RPMI8226 (cell line): ENCODE data around the gene RNU6-1.

ENCODE experiments used
- DNase-seq: peaks from one replicate; pipeline ENCODE4 v3.0.0-alpha.2; 2015

Gene RNU6-1

DNA sequence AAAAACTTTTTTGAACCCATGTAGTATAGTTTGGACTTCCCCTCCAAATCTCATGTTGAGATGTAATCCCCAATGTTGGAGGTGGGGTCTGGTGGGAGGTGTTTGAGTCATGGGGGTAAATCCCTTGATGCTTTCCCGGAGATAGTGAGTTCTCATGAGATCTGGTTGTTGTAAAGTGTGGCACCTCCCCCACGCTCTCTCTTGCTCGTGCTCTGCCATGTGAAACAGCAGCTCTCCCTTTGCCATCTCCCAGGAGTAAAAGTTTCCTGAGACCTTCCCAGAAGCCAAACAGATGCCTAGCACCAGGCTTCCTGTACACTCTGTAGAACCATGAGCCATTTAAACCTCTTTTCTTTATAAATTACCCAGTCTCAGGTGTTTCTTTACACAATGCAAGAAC lies 16.0 kb upstream of the RNU6-1 start:
- DNase-seq, result no peak

DNA sequence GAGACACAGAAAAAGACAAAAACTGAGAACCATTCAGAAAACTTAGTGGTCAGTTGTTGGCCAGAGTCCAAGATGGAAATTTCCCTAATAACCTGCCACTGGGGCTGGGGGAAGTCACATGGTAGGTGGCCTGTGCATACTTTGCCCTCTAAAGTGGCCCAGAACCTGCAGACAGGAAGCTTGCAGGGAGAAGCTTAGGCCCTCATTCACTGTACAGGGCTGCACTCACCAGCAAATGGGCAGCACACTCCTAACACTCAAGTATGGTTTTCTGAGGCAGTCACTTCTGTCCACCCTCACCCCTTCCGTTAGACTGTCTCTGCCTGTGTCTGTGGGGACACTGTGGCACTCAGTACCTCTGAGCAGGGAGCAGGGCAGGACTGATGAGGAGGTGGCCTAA lies 14.5 kb upstream of the RNU6-1 start:
- DNase-seq, result peak; percentile 43

DNA sequence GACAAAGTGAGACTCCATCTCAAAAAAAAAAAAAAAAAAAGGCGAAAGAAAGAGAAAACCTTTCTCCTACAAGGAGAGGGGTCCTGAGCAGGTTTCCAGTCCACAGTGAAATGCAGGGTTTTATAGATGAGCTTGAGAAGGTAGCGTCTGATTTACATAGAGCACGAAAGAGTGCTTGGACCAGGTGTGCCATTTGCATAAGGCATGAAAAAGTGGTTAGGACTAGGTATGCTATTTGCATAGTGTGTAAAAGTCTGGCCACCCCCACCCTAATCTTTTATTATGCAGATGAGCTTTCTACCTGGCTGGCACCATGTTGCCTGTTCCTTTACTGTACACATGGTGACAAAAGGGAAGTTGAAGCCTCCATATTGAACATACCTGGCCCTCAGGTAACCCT lies 13.6 kb upstream of the RNU6-1 start:
- DNase-seq, result no peak

DNA sequence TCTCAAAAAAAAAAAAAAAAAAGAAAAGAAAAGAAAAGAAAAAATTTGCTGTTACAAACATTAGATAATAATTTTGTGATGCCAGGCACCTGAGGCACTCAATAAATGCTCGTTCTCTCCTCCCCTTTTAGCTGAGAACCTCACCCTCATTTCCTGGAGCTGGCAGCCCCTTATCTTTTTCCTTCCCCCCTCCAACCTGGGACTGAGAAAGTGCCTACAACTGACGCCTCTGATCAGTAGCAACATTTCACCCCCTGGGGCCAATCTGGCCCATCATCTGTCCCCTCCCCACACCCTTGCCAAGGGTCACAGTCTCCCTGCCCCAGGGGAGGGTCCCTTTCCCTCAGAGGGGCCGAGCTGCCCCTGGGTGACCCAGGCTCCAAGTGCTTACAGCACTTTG lies 12.6 kb upstream of the RNU6-1 start:
- no peak for DNase-seq

DNA sequence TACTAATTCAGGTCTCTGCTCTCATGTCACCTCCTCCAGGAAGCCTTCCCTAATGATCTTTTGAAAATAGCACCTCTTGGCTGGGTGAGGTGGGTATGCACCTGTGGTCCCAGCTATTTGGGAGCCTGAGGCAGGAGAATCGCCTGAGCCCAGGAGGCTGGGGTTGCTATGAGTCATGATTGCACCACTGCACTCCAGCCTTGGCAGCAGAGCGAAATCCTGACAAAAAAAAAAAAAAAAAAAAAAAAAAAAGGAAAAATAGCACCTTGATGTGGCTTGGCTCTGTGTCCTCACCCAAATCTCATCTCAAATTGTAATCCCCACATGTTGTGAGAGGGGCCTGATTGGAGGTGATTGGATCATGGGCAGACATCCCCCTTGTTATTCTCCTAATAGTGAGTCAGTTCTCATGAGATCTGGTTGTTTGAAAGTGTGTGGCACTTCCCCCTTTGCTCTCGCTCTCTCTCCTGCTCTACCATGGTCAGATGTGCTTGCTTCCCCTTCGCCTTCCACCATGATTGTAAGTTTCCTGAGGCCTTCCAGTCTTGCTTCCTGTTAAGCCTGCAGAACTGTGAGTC lies 11.2 kb upstream of the RNU6-1 start:
- DNase-seq, result no peak

DNA sequence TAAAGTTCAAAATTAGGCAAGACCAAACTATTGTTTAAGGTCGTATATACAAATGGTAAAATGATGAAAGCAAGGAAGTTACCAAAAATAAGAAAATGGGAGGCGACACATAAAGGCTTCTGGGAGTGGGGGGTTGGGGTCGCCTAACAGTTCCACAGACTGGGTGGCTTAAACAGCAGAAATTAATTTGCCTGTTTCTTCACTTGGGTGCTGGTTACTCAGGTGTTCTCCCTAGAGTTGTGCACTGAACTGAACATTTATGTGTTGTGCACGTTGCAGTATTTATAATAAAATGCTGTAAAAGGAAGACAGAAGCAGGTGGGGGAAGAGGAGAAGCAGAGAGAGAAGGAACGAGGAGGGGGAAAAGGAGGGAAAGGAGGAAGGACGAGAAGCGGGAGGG lies 10.5 kb upstream of the RNU6-1 start:
- no peak for DNase-seq

DNA sequence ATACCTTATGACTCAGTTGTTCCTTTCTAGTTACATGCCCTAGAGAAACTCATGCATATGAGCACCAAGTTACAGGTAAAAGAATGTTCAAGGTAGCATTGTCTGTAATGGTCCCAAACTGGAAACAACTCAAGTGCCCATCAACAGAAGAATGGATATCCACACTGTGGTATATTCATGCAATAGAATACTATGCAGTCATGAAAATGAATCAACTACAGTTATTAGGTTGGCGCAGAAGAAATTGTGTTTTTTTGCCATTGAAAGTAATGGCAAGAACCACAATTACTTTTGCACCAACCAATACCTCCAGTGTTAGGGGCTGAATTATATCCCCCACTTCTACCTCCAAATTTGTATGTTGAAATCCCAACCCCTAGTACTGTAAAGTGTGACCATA lies 9.7 kb upstream of the RNU6-1 start:
- no peak for DNase-seq

DNA sequence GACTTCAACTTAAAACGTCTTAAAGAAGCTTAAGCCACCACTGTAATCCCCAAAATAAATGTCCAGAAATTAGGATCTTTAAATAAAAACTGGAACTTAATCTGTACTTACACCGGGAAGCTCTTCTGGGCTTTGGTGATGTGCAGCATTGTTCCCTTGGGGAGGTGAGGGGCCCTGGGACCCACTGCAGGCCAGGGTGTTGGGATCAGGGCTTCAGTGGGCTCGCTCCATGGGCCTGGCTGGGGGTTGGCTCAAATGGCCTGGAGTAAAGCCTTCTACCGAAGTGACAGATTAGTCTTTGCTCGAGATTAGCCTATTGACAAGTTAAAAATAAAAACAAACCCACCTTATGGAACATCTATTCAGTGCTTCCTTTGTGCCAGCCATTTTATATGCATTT lies 6.1 kb upstream of the RNU6-1 start:
- DNase-seq, result no peak

DNA sequence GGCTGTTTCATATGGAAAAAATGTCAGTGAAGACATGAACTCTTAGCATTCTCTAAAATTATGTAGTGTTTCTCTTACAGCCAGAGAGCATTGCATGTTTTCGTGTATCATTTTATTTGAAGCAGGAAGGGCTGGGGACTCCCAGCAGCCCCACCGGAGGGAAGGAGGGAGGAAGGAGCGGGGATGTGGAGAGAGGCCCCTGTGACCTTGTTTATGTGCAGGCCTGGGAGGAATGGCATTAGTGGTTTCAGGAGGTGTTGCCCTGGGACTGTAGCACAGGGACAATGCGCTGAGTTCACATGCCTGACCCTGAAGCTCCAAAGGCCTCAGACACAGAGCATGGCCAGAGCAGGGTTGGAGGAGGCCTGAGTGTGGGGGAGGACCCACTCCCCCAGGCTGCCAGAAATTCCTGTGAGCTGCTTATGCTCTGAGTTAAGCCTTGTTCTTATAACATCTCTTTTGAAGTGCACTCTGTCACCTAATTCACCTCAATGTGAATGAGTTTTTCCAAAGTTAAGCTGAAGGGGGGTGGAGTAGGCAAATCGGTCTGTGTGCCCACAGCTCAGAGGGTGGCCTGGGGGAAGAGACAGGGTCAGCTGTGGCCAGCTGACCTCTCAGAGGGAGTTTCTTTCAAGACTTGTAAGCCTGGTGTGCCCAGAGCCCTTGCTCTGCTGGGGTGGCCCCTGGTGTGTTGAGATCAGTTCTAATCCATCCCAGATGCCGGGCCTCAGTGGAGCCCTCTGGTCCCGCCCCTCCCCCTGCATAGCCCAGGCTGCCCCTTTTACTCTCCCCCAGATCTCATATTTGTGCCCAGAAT lies 3.9 kb upstream of the RNU6-1 start:
- no peak for DNase-seq

DNA sequence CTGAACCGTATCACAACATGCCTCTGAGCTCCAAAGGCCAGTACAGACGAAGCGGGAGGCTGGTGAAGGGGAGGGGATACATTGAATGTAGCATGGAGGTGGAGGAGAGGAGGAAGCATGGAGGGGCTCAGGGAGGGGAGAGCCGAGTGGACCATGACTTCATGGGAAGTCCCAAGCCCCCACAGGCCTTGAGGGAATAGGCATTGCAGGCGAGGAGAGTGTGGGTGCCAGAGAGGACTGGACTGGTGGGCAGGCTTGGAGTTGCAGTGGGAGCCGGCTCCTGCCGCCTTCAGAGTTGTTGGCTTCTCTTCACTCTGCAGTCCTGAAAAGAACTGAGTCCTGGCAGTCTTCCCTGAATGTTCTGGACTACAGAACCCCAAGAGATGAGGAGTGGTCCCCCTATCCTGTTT lies 3.3 kb upstream of the RNU6-1 start:
- no peak for DNase-seq

DNA sequence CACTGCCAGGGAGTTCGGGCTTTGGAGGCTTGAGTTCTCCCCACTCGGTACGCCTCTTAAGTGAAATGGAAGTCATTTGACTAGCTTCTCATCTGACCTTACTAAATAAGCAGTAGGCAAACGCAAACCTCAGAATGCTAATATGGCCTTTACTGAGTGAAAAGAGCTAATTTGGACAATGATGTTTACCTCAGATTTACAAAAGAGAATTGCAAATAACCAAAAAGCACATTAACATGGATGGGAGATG lies 1.6 kb upstream of the RNU6-1 start:
- DNase-seq, result no peak

DNA sequence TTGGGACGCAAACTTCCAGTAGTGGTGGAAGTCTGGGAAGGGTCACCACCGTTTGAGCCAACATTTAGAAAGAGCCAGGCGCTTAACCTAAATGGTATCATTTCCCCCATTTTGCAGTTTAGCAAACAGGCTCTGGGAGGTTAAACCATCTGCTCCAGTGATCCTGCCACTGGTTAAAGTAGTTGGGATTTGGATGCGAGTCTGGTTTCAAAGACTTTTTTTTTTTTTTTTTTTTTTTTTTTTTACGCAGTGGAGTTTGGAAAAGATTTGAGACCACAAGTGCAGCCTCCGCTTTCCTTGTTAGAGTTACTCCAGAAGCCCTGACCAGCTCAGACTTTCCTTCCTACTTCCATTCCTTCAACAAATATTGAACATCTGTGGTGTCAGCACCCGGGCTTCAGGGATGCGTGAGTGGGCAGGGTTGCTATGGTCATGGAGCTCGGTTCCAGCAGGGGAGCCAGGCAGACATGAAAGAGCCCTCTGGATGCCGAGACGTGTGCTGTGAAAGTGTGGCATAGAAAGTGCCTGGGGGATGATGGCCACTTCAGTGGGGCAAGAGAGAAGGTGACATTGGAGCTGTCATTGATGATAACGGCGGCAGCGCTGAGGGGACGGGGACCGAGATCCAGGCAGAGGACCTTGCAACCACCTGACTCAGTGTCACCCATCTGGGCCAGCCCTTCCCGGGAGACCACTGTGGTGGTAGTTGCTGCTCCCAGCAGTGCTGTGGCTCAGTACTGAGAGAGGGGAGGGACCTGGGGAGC lies 1.1 kb upstream of the RNU6-1 start:
- peak; percentile 52 for DNase-seq

DNA sequence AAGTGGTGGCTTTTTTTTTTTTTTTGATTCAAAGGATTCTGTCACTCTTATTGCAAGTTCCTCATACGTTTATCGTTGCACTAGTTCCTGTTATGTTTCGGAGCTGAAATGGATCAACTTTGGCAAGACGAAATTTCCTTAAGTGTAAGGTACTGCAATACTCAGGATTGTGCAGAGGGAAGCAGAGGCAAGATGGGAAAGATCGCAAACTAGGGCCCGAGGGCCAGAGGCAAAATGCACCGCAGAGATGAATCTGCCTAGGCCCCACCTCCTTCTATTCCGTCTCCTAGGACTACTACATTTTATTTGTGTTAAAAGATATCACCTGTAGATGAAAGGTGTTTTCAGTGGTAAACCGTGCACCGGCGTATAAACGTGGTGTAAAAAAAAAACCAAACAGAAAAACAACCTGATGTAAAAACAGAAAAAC lies 331 bp downstream of the RNU6-1 start:
- peak; percentile 61 for DNase-seq

DNA sequence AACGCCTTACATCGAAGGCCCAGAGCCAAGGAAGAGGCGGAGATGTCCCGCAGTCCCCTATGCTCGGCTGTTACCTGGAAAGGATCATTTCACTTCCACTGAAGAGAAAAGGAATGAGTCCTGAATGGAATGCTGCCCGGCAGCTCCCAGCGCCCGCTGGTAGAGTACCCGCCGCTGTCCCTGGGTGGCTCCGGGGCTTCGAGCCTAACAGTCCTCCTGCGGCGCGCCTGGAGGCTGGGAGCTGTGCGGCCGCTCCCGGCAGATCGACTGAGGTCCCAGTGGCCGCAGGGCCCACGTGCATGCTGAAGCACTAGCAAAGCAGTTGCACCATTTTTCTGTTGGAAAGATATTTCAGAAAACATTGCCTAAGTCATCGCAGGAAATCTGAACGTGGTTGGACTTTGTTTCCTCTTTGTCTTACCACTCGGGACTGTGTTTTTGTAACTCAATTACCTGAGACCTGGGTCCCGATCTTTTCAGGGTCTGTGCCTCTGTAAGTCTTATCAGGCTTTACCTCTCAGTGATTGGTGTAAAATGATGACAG lies 984 bp downstream of the RNU6-1 start:
- DNase-seq, result no peak

DNA sequence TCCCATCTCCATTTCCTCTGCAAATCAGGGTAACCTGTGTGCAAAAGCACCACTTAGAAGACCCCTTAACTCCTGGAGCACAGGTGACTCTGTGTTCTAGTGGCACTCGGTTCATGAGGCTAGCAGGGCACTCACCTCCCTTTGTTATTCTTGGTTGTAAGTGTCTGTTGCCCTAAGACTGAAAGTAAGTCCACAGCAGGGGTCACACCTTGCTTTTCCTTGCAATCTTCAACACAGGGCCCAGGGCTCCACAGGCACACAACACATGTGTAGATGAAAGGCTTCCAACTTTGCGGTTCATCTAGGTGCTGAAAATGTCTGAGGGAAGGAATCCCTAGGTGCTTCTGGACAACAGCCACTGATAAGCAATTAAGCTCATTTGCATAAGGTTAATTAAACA lies 2.9 kb downstream of the RNU6-1 start:
- DNase-seq, result no peak

DNA sequence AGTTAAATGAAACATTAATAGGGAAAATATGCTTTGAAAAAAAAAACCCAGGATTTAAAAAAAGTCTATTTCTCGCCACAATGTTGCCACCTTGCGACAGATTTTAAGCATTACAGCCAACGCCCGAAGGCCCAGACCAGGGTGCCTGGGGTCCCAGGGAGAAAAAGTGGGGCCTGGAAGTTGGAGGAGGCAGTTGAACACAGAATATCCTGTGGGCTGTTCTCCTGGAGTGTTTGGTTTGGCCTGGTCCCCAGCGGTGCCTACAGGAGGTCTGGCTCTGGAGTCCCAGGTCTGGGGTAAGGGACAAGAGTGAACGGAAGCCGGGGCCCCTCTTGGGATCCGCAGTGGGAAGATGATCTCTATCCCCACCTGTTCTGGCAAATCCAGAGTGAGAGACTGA lies 3.4 kb downstream of the RNU6-1 start:
- peak; percentile 73 for DNase-seq

DNA sequence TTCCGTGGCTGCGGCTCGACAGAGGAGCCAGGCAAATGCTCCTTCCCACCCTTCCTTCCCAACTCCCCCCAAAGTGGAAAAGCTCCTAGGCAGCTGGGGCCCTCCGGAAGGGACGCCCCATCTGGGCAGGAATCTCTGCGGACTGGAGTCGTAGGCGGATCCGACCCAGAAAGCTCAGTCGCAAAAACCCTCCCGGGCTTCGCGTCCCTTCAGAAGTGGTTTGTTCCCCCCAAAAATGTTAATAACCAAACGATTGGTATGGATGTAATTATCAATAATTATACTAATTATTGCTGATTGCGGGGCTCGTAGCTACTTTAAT lies 3.8 kb downstream of the RNU6-1 start:
- DNase-seq, result no peak

DNA sequence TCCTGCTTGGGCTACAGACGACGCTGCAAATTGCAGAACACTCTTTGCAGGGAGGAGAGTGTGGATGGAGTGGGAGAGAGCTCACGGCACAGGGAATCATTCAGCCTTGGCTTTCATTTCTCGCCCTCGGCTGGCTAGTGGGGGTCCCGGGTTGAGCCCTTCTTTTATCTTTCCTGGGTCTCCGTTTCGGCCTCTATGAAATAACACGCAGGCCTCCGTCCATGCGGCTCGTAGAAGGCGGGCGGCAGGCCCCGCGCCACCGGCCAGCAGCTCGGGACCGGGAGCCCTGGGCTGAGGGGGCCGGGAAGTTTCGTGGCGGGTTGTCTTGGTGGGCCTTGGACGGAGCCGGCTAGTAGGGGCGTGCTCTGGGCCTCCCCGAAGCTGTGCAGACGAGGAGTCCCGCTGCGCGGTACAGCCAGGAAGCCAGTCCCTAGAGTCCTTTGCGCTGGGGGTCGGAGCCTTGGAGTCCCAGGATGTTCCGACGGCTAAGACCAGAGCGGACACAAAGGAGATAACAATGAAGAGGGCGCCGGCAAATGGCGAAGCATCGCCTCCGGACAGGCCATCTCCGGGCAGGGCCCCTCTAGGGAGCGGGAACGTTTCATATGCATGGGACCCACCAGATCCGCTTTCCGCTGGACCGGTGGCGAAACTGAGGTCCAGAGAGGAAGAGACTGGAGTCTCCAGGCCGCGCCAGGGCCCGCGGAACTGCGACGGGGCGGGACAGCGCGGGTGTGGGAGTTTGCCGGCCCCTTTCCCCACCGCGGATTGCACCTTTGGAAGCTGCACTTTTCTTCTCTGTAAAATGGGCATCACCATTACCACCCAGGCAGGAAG lies 4.3 kb downstream of the RNU6-1 start:
- DNase-seq, result no peak

DNA sequence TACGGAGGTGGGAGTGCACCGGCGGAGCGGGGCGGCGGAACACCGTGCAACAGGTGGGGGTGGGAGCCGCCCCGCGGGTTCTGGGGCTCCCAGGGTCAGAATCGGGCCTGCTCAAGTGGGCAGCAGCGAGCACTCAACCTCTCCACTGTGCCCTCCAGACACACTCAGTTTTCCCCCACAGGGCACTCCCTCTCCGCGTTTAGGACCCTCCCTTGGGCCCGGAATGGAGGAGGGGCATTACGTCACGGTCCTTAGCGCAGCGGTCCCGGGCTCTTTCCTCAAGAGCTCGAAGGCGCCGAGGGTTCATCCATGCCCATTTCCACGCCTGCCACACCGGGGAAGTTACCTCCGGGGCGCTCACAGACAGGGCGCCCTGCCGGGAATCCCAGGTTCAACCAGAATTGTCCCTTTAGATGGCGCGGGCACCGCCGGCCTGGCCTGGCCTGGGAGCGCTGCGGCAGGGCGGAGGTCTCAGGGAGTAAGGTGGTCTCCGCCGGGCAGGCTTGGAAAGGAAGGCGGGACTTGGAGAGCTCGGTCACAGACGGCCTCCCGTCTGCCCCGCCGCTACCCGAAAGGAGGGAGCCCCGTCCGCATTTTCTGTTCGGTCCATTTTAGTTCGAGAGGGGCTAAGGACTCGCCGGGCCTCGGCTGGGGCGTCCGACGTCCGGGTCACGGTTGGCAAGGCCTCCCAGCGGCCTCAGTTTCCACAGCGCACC lies 5.1 kb downstream of the RNU6-1 start:
- no peak for DNase-seq

DNA sequence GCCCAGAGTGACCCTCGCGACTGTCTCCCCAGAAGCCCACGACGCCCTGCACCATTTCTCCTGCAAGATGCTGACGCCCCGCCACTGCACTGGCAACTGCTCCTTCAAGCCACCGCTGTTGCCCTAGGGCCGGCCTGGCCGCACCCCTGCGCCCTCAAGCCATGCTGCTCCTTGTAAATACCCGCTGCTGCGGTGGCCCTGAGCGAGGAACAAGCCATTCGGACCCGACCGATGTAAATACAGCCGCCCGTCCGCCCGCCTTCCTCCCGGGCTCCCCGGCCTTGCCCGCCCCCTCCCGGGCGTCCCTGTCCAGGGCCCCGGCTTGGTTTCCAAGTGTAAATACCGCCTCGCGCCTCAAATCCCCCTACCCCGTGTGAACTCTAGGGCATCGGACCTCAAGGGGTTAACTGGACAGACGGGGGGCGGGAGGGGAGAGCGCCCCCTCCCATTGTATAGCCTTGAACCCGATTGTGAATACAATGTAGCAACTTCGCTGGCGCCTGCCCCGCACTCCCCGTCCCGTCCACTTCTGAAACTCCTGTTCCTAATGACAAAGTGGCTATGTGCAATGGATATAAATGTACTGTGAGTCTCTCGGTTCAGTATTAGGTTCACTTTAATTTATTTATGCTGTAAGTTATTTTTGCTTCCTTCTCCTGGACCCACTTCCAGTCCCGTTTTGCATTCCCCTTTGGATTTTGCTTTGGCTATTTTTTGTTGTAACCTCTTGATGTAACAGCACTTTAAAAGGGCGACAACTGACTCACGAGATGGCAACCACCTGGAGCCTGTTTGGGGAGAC lies 5.9 kb downstream of the RNU6-1 start:
- DNase-seq, result peak; percentile 79

DNA sequence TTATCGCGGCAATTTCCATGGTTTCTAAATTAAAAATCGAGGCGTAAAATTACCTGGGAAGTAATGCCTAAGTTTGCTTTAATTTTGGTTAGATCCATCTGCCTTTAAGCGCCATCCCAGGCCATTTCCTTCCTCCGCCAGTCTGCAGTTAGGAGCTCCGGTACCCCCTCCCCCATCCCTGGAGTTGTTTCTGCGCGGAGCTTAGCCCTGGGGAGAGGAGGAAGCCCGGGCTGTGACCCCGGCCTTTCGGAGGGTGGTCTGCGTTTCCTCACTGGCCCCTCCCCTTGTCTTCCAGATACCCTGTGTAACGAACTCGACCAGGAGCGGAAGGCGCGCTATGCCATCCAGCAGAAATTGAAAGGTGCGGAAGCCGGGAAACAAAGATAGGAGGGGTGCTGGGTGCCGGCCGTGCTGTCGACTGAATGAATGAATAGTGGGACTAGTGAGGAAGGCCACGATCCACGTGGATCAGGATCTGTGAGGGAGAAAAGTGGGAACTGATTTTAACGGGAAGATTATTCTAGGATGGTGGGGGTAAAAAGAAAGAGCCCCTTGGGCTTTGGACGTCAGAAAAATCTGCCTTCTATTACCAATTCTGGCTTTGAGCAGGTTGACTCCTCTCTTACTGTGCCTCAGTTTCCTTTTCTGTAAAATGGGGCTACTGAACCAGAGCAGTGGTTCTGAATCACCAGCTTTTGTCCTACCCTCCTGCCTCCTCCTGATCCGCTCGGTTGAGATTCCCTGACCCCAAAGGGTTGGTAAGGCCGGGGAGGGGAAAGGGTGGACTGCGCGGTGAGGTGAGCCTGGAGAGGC lies 6.7 kb downstream of the RNU6-1 start:
- DNase-seq, result no peak
